ENCODE measurements around the gene ALDH2.

Gene ALDH2

GRCh38 chr12:111791507-111791906, 24.8 kb downstream of the ALDH2 start:
- TF ChIP-seq EZH2phosphoT487 (IDR thresholded peaks at IDR 0.05; ENCODE audit: borderline replicate concordance, low read length): no peak
- peaks cover 2% of the 10 kb centered on the region; the same call in 1 of the 2 replicates for H3K36me3 ChIP-seq (ENCODE audit: control insufficient read depth, low read length)
- H3K27ac ChIP-seq (ENCODE audit: low read depth, low read length): no peak overlapping the region

GRCh38 chr12:111792155-111792855, 25.6 kb downstream of the ALDH2 start:
- Histone ChIP-seq H3K9me3 (ENCODE audit: control insufficient read depth, insufficient read depth, low read length) (no peaks in the 10 kb centered on the region), H3K27ac (ENCODE audit: low read depth, low read length) (no peak overlapping the region), H3F3A (ENCODE audit: control insufficient read depth, insufficient read depth) (no peaks in the 10 kb centered on the region), H3K36me3 (ENCODE audit: control insufficient read depth, low read length) (peaks cover 2% of the 10 kb centered on the region; the same call in 1 of the 2 replicates), H3K4me3 (ENCODE audit: low read length) (no peak overlapping the region), H3K79me2 (ENCODE audit: control insufficient read depth, low read length) (no peaks in the 10 kb centered on the region), H3K9me2 (replicated peaks; ENCODE audit: control insufficient read depth, low read length) (no peaks in the 10 kb centered on the region), H3K4me1 (ENCODE audit: control insufficient read depth, low read length) (peaks cover 5% of the 10 kb centered on the region), H3K27me3 (ENCODE audit: control insufficient read depth, low read length) (no peaks in the 10 kb centered on the region), H3K4me2 (ENCODE audit: low read length) (no peak overlapping the region), H4K20me1 (ENCODE audit: control insufficient read depth, insufficient read depth, low read depth, low read length) (no peaks in the 10 kb centered on the region)
- TF ChIP-seq CTCF (IDR thresholded peaks at IDR 0.05; ENCODE audit: low read depth, low read length, poor library complexity, severe bottlenecking): no peak
- no peak for TF ChIP-seq EZH2phosphoT487 (IDR thresholded peaks at IDR 0.05; ENCODE audit: borderline replicate concordance, low read length)

More at GRCh38 chr12:111791507-111791906, 24.8 kb downstream of the ALDH2 start:
- no peaks in the 10 kb centered on the region for H4K20me1 ChIP-seq (ENCODE audit: control insufficient read depth, insufficient read depth, low read depth, low read length)
- no peaks in the 10 kb centered on the region for H3K27me3 ChIP-seq (ENCODE audit: control insufficient read depth, low read length)
- H3F3A ChIP-seq (ENCODE audit: control insufficient read depth, insufficient read depth): no peaks in the 10 kb centered on the region
- H3K4me2 ChIP-seq (ENCODE audit: low read length): no peak overlapping the region
- H3K9me3 ChIP-seq (ENCODE audit: control insufficient read depth, insufficient read depth, low read length): no peaks in the 10 kb centered on the region
- H3K9me2 ChIP-seq (replicated peaks; ENCODE audit: control insufficient read depth, low read length): no peaks in the 10 kb centered on the region
- no peaks in the 10 kb centered on the region for H3K79me2 ChIP-seq (ENCODE audit: control insufficient read depth, low read length)
- H3K4me3 ChIP-seq (ENCODE audit: low read length): no peak overlapping the region
- H3K4me1 ChIP-seq (ENCODE audit: control insufficient read depth, low read length): peaks cover 5% of the 10 kb centered on the region

- Histone ChIP-seq H3K4me1 (ENCODE audit: control insufficient read depth, low read length) (peaks cover 5% of the 10 kb centered on the region), H3K9me3 (ENCODE audit: control insufficient read depth, insufficient read depth, low read length) (no peaks in the 10 kb centered on the region), H3K36me3 (ENCODE audit: control insufficient read depth, low read length) (peaks cover 3% of the 10 kb centered on the region; the same call in 1 of the 2 replicates), H3K4me2 (ENCODE audit: low read length) (no peak overlapping the region), H3K4me3 (ENCODE audit: low read length) (no peak overlapping the region), H3F3A (ENCODE audit: control insufficient read depth, insufficient read depth) (no peaks in the 10 kb centered on the region), H3K9me2 (replicated peaks; ENCODE audit: control insufficient read depth, low read length) (no peaks in the 10 kb centered on the region), H3K27ac (ENCODE audit: low read depth, low read length) (no peak overlapping the region), H4K20me1 (ENCODE audit: control insufficient read depth, insufficient read depth, low read depth, low read length) (no peaks in the 10 kb centered on the region), H3K79me2 (ENCODE audit: control insufficient read depth, low read length) (no peaks in the 10 kb centered on the region), H3K27me3 (ENCODE audit: control insufficient read depth, low read length) (no peaks in the 10 kb centered on the region)
- TF ChIP-seq EZH2phosphoT487 (IDR thresholded peaks at IDR 0.05; ENCODE audit: borderline replicate concordance, low read length): no peak
Observed at GRCh38 chr12:111792856-111793235, 26.1 kb downstream of the ALDH2 start.

GRCh38 chr12:111798182-111798581, 31.4 kb downstream of the ALDH2 start:
- TF ChIP-seq CTCF (IDR thresholded peaks at IDR 0.05; ENCODE audit: low read depth, low read length, poor library complexity, severe bottlenecking): no peak
- TF ChIP-seq EZH2phosphoT487 (IDR thresholded peaks at IDR 0.05; ENCODE audit: borderline replicate concordance, low read length): no peak
- Histone ChIP-seq H3K4me1 (ENCODE audit: control insufficient read depth, low read length) (peaks cover 5% of the 10 kb centered on the region), H3K9me3 (ENCODE audit: control insufficient read depth, insufficient read depth, low read length) (no peaks in the 10 kb centered on the region), H3K4me2 (ENCODE audit: low read length) (no peak overlapping the region), H3K36me3 (ENCODE audit: control insufficient read depth, low read length) (peaks cover 15% of the 10 kb centered on the region), H4K20me1 (ENCODE audit: control insufficient read depth, insufficient read depth, low read depth, low read length) (no peaks in the 10 kb centered on the region), H3F3A (ENCODE audit: control insufficient read depth, insufficient read depth) (no peaks in the 10 kb centered on the region), H3K27me3 (ENCODE audit: control insufficient read depth, low read length) (no peaks in the 10 kb centered on the region), H3K79me2 (ENCODE audit: control insufficient read depth, low read length) (no peaks in the 10 kb centered on the region), H3K4me3 (ENCODE audit: low read length) (no peak overlapping the region), H3K9me2 (replicated peaks; ENCODE audit: control insufficient read depth, low read length) (no peaks in the 10 kb centered on the region), H3K27ac (ENCODE audit: low read depth, low read length) (no peak overlapping the region)

All from DOHH2 (cell line).